H1 (cell line): ENCODE measurements around the gene SLC1A1. TPM values are rescaled to one million over a fixed set of nuclear protein-coding genes. Genes with fewer than 3 reads are reported as not detected.

Experiments
- CTCF ChIA-PET: fragments of 300-600 bp; sonication (Branson Sonifier 250); formaldehyde crosslinking; loops from one replicate; lab custom pipeline; 2021; ENCODE audit not compliant: partially characterized antibody; lab: Charles Lee
- POLR2A ChIA-PET: fragments of 300-600 bp; sonication (Branson Sonifier 250); formaldehyde crosslinking; loops from one replicate; lab custom pipeline; 2021; ENCODE audit warnings: inconsistent platforms; ENCODE audit not compliant: partially characterized antibody; lab: Charles Lee
- DNase-seq, 2 experiments: peaks; one replicate each; pipeline versions ENCODE4 v3.0.0 to v3.0.0-alpha.2; 2010 to 2022; ENCODE audit warnings: low spot score in 2 of 2, low read depth in 1 of 2, mixed read lengths in 1 of 2
- FAIRE-seq: peaks from 2 replicates; lab custom pipeline; 2011; peaks lifted over from hg19 to GRCh38; lab: Jason Lieb, UNC
- H2AFZ ChIP-seq: 2 replicates; pipeline ENCODE4 v1.8.1; 2012; ENCODE audit warnings: low read length, inconsistent platforms
- H2AK5ac ChIP-seq: 2 replicates; pipeline ENCODE4 v1.6.1; 2013; ENCODE audit warnings: low read depth, low read length
- H2BK120ac ChIP-seq: replicated peaks from 2 replicates; pipeline ENCODE3; 2013; ENCODE audit warnings: low read depth, low read length, inconsistent platforms
- H2BK12ac ChIP-seq: 2 replicates; pipeline ENCODE4 v1.6.1; 2013; ENCODE audit warnings: low read depth, low read length
- H2BK15ac ChIP-seq: 2 replicates; pipeline ENCODE4 v1.6.1; 2013; ENCODE audit warnings: low read length
- H2BK20ac ChIP-seq: 2 replicates; pipeline ENCODE4 v1.6.1; 2013; ENCODE audit warnings: low read length
- H2BK5ac ChIP-seq: 2 replicates; pipeline ENCODE4 v1.6.1; 2013; ENCODE audit warnings: low read depth, low read length
- H3K14ac ChIP-seq: 2 replicates; pipeline ENCODE4 v1.6.1; 2013; ENCODE audit warnings: inconsistent platforms; ENCODE audit not compliant: insufficient read length
- H3K18ac ChIP-seq: 2 replicates; pipeline ENCODE4 v1.6.1; 2013; ENCODE audit warnings: low read length; ENCODE audit errors: extremely low read depth
- H3K23ac ChIP-seq: 2 replicates; pipeline ENCODE4 v1.6.1; 2013; ENCODE audit warnings: inconsistent platforms; ENCODE audit not compliant: insufficient read length
- H3K23me2 ChIP-seq: 2 replicates; pipeline ENCODE4 v1.6.1; 2013; ENCODE audit warnings: low read depth, low read length
- H3K27ac ChIP-seq: 2 replicates; pipeline ENCODE4 v1.6.1; 2011; ENCODE audit warnings: low read depth, low read length, inconsistent platforms
- H3K27me3 ChIP-seq, 4 experiments: replicated peaks in 1 of 4; 1 replicate in 1 of 4; 2 replicates in 3 of 4; pipeline versions ENCODE4 v1.6.1 to v1.8.1; 2011 to 2013; ENCODE audit warnings: low read length in 3 of 4, mild to moderate bottlenecking in 3 of 4, inconsistent platforms in 2 of 4, mixed read lengths in 2 of 4, moderate library complexity in 1 of 4; ENCODE audit not compliant: control insufficient read depth in 3 of 4, insufficient read depth in 3 of 4; ENCODE audit errors: extremely low read depth in 1 of 4
- H3K36me3 ChIP-seq, 4 experiments: 2 replicates each; pipeline versions ENCODE4 v1.6.1 to v1.8.1; 2011 to 2013; ENCODE audit warnings: mild to moderate bottlenecking in 4 of 4, low read length in 3 of 4, moderate library complexity in 2 of 4, control low read depth in 1 of 4, inconsistent platforms in 1 of 4; ENCODE audit not compliant: insufficient read depth in 4 of 4, control insufficient read depth in 2 of 4
- H3K4ac ChIP-seq: replicated peaks from 2 replicates; pipeline ENCODE3; 2013; ENCODE audit warnings: low read length, low read depth, mixed read lengths, inconsistent platforms; ENCODE audit not compliant: insufficient read length
- H3K4me1 ChIP-seq, 4 experiments: replicated peaks in 1 of 4; 1 replicate in 1 of 4; 2 replicates in 3 of 4; pipeline versions ENCODE4 v1.6.1 to v1.8.1; 2011 to 2013; ENCODE audit warnings: low read length in 3 of 4, inconsistent platforms in 2 of 4, mixed read lengths in 1 of 4; ENCODE audit not compliant: insufficient read depth in 4 of 4, control insufficient read depth in 3 of 4
- H3K4me2 ChIP-seq, 2 experiments: 2 replicates each; pipeline versions ENCODE4 v1.6.1 to v1.8.1; 2011 to 2013; ENCODE audit warnings: low read depth in 2 of 2, low read length in 2 of 2, control low read depth in 1 of 2, inconsistent platforms in 1 of 2, mild to moderate bottlenecking in 1 of 2; ENCODE audit not compliant: insufficient read depth in 1 of 2
- H3K4me3 ChIP-seq, 4 experiments: fragments of 200-600, 300-600 bp in 1 of 4; sonication (generic), shearing (Covaris generic), sonication (Bioruptor Twin) in 1 of 4; 2 replicates each; pipeline versions ENCODE4 v1.5.1 to v1.8.1; 2011 to 2016; ENCODE audit warnings: low read length in 4 of 4, low read depth in 3 of 4, control low read depth in 2 of 4, inconsistent platforms in 2 of 4, mild to moderate bottlenecking in 2 of 4, mixed read lengths in 1 of 4, moderate library complexity in 1 of 4; ENCODE audit not compliant: insufficient read depth in 2 of 4; ENCODE audit errors: extremely low read depth in 1 of 4
- H3K56ac ChIP-seq: replicated peaks from 2 replicates; pipeline ENCODE3; 2013; ENCODE audit warnings: low read depth, mild to moderate bottlenecking, mixed read lengths, low read length, inconsistent platforms; ENCODE audit not compliant: insufficient read length
- H3K79me1 ChIP-seq: 2 replicates; pipeline ENCODE4 v1.6.1; 2013; ENCODE audit warnings: low read depth, low read length, control low read depth
- H3K79me2 ChIP-seq, 2 experiments: 2 replicates each; pipeline versions ENCODE4 v1.6.1 to v1.8.1; 2012 to 2013; ENCODE audit warnings: low read length in 2 of 2, mild to moderate bottlenecking in 2 of 2, inconsistent platforms in 1 of 2; ENCODE audit not compliant: insufficient read depth in 2 of 2, control insufficient read depth in 1 of 2
- H3K9ac ChIP-seq, 4 experiments: replicated peaks in 1 of 4; 1 replicate in 1 of 4; 2 replicates in 3 of 4; pipeline versions ENCODE4 v1.6.1 to v1.8.1; 2011 to 2013; ENCODE audit warnings: low read depth in 3 of 4, low read length in 3 of 4, control low read depth in 2 of 4, mild to moderate bottlenecking in 2 of 4, moderate library complexity in 2 of 4, inconsistent platforms in 1 of 4; ENCODE audit errors: extremely low read depth in 1 of 4
- H3K9me3 ChIP-seq, 2 experiments: 2 replicates each; pipeline versions ENCODE4 v1.6.1 to v1.8.1; 2012 to 2013; ENCODE audit warnings: mild to moderate bottlenecking in 2 of 2, moderate library complexity in 2 of 2, control low read depth in 1 of 2, inconsistent platforms in 1 of 2, low read depth in 1 of 2, low read length in 1 of 2, mixed read lengths in 1 of 2; ENCODE audit not compliant: insufficient read depth in 2 of 2
- H4K20me1 ChIP-seq, 2 experiments: replicated peaks in 1 of 2; 2 replicates each; pipeline versions ENCODE3 to v1.8.1; 2011 to 2013; ENCODE audit warnings: inconsistent platforms in 2 of 2, low read length in 2 of 2, mild to moderate bottlenecking in 1 of 2; ENCODE audit not compliant: insufficient read depth in 2 of 2, control insufficient read depth in 1 of 2
- H4K5ac ChIP-seq: 2 replicates; pipeline ENCODE4 v1.6.1; 2013; ENCODE audit warnings: low read length, low read depth, mixed read lengths, inconsistent platforms; ENCODE audit not compliant: insufficient read length
- H4K8ac ChIP-seq: 2 replicates; pipeline ENCODE4 v1.8.0; 2013; ENCODE audit warnings: mild to moderate bottlenecking, moderate library complexity, low read length, inconsistent platforms; ENCODE audit not compliant: insufficient read depth; ENCODE audit errors: extremely low read depth
- H4K91ac ChIP-seq: replicated peaks from 2 replicates; pipeline ENCODE3; 2013; ENCODE audit warnings: low read length, mixed read lengths, inconsistent platforms; ENCODE audit not compliant: insufficient read length
- SP4 ChIP-seq: IDR thresholded peaks from 2 replicates; pipeline ENCODE4 v1.6.1; 2012; ENCODE audit warnings: low read length, inconsistent platforms
- WGBS, 2 experiments: shearing (Covaris generic) in 1 of 2; methylation state at CpG; one replicate each; pipeline versions ENCODE4 v1.1.6 to v1.1.7; 2013 to 2015; ENCODE audit warnings: low lambda C conversion rate in 2 of 2, mixed read lengths in 2 of 2, inconsistent platforms in 1 of 2, low coverage in 1 of 2, missing lambda C conversion rate in 1 of 2; ENCODE audit not compliant: insufficient replicate concordance in 2 of 2, insufficient coverage in 1 of 2, insufficient read length in 1 of 2; ENCODE audit errors: extremely low coverage in 1 of 2, missing lambda C conversion rate in 1 of 2; 5-methylcytosine and 5-hydroxymethylcytosine counted together
- polyA plus RNA-seq, 7 experiments: library from polyadenylated mRNA; depleted of rRNA in 3 of 7; stranded (reverse) in 5 of 7; unstranded in 2 of 7; fragments of >200 nt in 5 of 7; fragments of 200-250 nt in 2 of 7; gene quantifications; 1 replicate in 5 of 7; 2 replicates in 1 of 7; 4 replicates in 1 of 7; pipeline versions ENCODE4 v1.2.1 to v1.2.3, GENCODE V29; 2011 to 2013; ENCODE audit warnings: missing spikeins in 2 of 7, mixed read lengths in 2 of 7
- total RNA-seq: library from RNA; stranded (reverse); fragmentation: NEBNext Ultra II Directional; extraction: Animal tissue kit (Norgen Biotek cat#: 25700); gene quantifications from 2 replicates; pipeline ENCODE4 v1.2.1, GENCODE V29; 2021
- TF ChIP-seq, protein P1 (sequence below): IDR thresholded peaks from 2 replicates; pipeline ENCODE4 v1.6.1; 2011; ENCODE audit warnings: low read depth, mild to moderate bottlenecking, low read length; ENCODE audit not compliant: insufficient read depth

Gene SLC1A1
- total and polyA plus RNA-seq, 2 of the 8 experiments (the other 6 are each of a cell fraction or from before 2014, with no cell fraction given), result 4.7 to 11.7 TPM

- Histone ChIP-seq H3K56ac (no peak overlapping the region), H3K4me3 (no peak overlapping the region), H3K36me3 (no peaks in the 10 kb centered on the region), H2AK5ac (no peak overlapping the region), H4K5ac (no peak overlapping the region), H2BK20ac (no peak overlapping the region), H3K4ac (no peak overlapping the region), H4K8ac (no peak overlapping the region), H3K27me3 (no peaks in the 10 kb centered on the region), H4K20me1 (no peaks in the 10 kb centered on the region), H3K9ac (no peak overlapping the region), H2BK120ac (no peak overlapping the region), H3K79me2 (no peaks in the 10 kb centered on the region), H3K23me2 (no peaks in the 10 kb centered on the region), H2AFZ (no peak overlapping the region), H2BK15ac (no peak overlapping the region), H3K79me1 (no peaks in the 10 kb centered on the region), H4K91ac (no peak overlapping the region), H3K4me2 (no peak overlapping the region), H3K4me1 (peaks cover 0 to 5% (median 2%) of the 10 kb centered on the region in 4 experiments; a peak in 2 of 7 replicates), H3K9me3 (no peaks in the 10 kb centered on the region), H3K27ac (no peak overlapping the region), H3K14ac (no peak overlapping the region), H3K23ac (no peak overlapping the region), H3K18ac (no peak overlapping the region), H2BK5ac (no peak overlapping the region), H2BK12ac (no peak overlapping the region)
- CTCF ChIA-PET, result interaction anchor here (3.0 kb wide), 1 partner anchor 12 kb away, joined by 7 read pairs; no protein-coding TSS in a partner anchor
- no peak for TF ChIP-seq SP4
- TF ChIP-seq, protein P1, sequence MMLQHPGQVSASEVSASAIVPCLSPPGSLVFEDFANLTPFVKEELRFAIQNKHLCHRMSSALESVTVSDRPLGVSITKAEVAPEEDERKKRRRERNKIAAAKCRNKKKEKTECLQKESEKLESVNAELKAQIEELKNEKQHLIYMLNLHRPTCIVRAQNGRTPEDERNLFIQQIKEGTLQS, result no peak
- WGBS, 2 experiments, result 85% methylated on average over 2 of the region's 2 CpGs; no CpG with 5 or more reads in 1 of the 2 experiments
- no peak for FAIRE-seq
- no peak for DNase-seq
- POLR2A ChIA-PET, result interaction anchor here (1.5 kb wide), 1 partner anchor 8 kb away, joined by 3 read pairs; no protein-coding TSS in a partner anchor
Observed at GRCh38 chr9:4594994-4595393, 104.7 kb downstream of the SLC1A1 start.
